Activated T-helper 1 cell treated with anti-CD3 and anti-CD28 coated beads, Interleukin-12 subunit alpha, Interleukin-12 subunit beta, Interleukin-2, Interleukin-4 antibody, amounts not matched to agents 30 ng/mL and 10 ng/mL and 1 ng/mL, durations not matched to agents 14 hours and 24 hours and 36 hours (primary cell): Measurements from ENCODE around the gene TCEA2. TPM values are rescaled to one million over a fixed set of nuclear protein-coding genes. Genes with fewer than 3 reads are reported as not detected.
A peak's percentile ranks its signal among the peaks of the same experiment; 100 is the strongest.

Experiments
- DNase-seq: peaks from one replicate; pipeline ENCODE4 v3.0.0; 2021; ENCODE audit warnings: low spot score
- H3K27ac Mint-ChIP-seq: one replicate; pipeline ENCODE4 v1.8.0; 2021; ENCODE audit warnings: mild to moderate bottlenecking, mixed read lengths
- H3K27me3 Mint-ChIP-seq: one replicate; pipeline ENCODE4 v1.8.0; 2022; ENCODE audit warnings: mild to moderate bottlenecking, moderate library complexity, mixed read lengths; ENCODE audit not compliant: insufficient read depth
- H3K36me3 Mint-ChIP-seq: one replicate; pipeline ENCODE4 v1.8.0; 2021; ENCODE audit warnings: low read depth, mixed read lengths
- H3K4me1 Mint-ChIP-seq: one replicate; pipeline ENCODE4 v1.8.0; 2021; ENCODE audit warnings: low read depth, mixed read lengths
- H3K4me3 Mint-ChIP-seq: one replicate; pipeline ENCODE4 v1.8.0; 2021; ENCODE audit warnings: mild to moderate bottlenecking, moderate library complexity, mixed read lengths
- H3K9me3 Mint-ChIP-seq: one replicate; pipeline ENCODE4 v1.8.0; 2021; ENCODE audit warnings: mixed read lengths
- intact Hi-C: fragments of 100-400 bp; cut with micrococcal nuclease; formaldehyde crosslinking; loops from one replicate; pipeline ENCODE4 v1.15.1; 2024
- total RNA-seq: library from RNA; stranded (reverse); gene quantifications from 2 replicates; pipeline ENCODE4 v1.2.3, GENCODE V29; 2022

Gene TCEA2
- total RNA-seq, 1 donor from 2014 or later, result 33.8 TPM

GRCh38 chr20:64047968-64048401, 15.0 kb upstream of the TCEA2 start:
- intact Hi-C loops, result no loop called here
- no peak for DNase-seq
- Mint-ChIP-seq H3K4me1 (peaks cover 21% of the 10 kb centered on the region), H3K4me3 (peak overlapping the region; percentile 33), H3K9me3 (no peaks in the 10 kb centered on the region), H3K27me3 (peaks cover 25% of the 10 kb centered on the region), H3K27ac (no peak overlapping the region), H3K36me3 (peaks cover 3% of the 10 kb centered on the region)

- intact Hi-C loops, result no loop called here
- H3K27ac Mint-ChIP-seq, result no peak overlapping the region
- H3K4me3 Mint-ChIP-seq, result no peak overlapping the region
- peaks cover 25% of the 10 kb centered on the region for H3K27me3 Mint-ChIP-seq
- DNase-seq, result no peak
- peaks cover 3% of the 10 kb centered on the region for H3K36me3 Mint-ChIP-seq
- no peaks in the 10 kb centered on the region for H3K9me3 Mint-ChIP-seq
- peaks cover 21% of the 10 kb centered on the region for H3K4me1 Mint-ChIP-seq
These were observed 14.5 kb upstream of the TCEA2 start for GRCh38 chr20:64048402-64049044.

DNA sequence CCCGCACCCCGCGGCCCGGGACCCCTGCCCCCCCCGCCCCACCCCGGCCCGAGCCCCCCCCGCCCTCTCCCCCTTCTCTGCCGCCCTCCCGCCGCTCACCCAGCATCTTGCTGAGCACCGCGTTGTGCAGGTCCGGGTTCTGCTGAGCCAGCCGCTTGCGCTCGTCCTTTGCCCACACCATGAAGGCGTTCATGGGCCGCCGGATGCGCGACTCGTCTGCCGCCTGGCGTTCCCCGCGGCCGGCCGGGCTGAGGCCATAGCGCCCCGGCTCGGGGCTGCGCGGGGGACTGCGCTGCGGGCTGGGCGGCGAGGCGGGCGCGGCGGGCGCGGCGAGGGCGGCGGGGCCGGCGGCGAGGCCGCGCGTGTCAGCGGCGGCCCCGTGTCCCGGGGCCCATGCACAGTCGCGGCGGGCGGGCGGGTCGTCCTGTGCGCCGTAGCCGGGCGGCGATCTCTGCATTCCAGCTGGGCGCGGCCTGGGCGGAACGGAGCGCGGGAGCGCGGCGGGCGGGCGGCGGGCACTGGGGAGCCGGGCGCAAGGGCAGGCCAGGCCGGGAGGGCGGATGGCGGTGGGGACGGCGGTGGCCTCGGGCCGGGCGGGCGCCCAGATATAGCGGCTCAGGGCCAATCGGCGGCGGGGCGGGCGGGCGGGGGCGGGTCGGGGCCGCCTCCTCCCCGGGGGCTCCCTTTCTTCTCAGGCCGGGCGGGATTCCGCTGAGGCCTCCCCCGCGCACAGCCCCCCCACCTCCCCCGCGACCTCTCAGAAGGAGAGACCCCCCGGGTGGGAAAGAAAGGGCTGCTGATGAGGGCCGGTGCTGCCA, 13.7 kb upstream of the TCEA2 start, which contains the start of gene SOX18:
SOX18 (minus strand) TSS at position 580 of the 818 bp plus-strand sequence; CDS start at position 457, 123 bp downstream.
- DNase-seq, result no peak
- intact Hi-C loops, result no loop called here
- peak within 1 kb of the TSS; percentile 66 for H3K4me3 Mint-ChIP-seq
- no peak within 1 kb of the TSS for H3K27ac Mint-ChIP-seq
- H3K4me1 Mint-ChIP-seq, result peaks cover 14% of the 10 kb centered on the region
- H3K9me3 Mint-ChIP-seq, result no peaks in the 10 kb centered on the region
- peaks cover 25% of the 10 kb centered on the region for H3K27me3 Mint-ChIP-seq
- peaks cover 3% of the 10 kb centered on the region for H3K36me3 Mint-ChIP-seq

DNA sequence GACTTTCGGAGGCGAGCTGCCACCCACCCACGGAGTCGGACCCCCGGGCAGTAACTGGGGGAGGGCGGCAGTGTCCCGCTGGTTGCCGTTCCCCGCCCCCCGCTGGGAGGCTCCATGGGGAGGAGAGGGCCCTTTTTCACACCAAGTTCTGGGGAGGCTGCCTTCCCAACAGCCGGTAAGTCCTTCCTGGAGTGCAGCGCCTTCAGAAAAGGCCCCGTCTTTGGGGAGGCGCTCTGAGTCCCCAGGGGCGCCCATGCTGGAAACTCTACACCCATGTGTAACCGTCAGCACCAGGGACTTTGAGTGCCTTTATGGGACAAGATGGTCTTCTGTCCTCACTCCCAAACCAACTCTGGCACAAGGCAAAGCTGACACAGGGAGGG, 13.1 kb upstream of the TCEA2 start:
- Mint-ChIP-seq H3K27me3 (peaks cover 25% of the 10 kb centered on the region), H3K4me3 (peak overlapping the region; percentile 30), H3K9me3 (no peaks in the 10 kb centered on the region)

DNA sequence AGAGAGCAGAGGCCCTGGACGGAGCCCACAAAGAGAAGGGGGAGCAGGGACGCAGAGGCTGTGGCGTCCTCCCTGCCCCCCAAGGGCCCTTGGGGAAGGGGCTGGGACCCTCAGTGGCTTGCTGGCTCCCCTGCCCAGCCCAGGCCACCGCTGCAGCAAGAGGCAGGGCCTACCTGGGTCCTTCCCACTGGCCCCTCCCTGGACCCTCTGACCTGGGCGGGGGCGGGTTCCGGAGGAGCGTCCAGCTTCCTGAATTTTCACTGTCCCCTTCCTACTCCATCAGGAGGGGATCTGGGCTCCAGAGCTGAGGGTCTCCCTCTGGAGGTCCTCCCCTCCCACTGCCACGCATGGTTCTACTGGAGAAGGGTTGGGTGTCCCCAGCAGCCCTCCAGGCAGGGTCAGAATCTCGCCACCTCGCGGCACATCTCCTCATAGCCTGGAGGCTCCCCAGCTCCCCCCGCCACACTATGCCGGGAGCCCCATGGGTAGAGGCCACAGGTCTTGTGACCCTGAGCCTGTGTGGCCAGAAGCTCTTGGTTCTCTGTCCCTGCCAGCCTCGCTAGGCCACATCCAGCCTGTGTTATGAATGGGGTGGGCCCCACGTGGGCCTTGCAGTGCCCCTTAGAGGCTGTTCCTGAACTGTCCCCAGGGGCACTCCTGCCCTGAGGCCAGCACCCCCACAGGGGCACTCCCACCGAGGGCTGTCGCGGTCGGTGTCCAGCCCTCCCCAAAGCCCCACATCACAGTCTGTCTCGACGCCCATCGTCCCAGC, 12.6 kb upstream of the TCEA2 start:
- no peaks in the 10 kb centered on the region for H3K9me3 Mint-ChIP-seq
- peaks cover 25% of the 10 kb centered on the region for H3K27me3 Mint-ChIP-seq
- peaks cover 3% of the 10 kb centered on the region for H3K36me3 Mint-ChIP-seq
- no peak overlapping the region for H3K27ac Mint-ChIP-seq
- H3K4me1 Mint-ChIP-seq, result peaks cover 14% of the 10 kb centered on the region
- no peak for DNase-seq
- H3K4me3 Mint-ChIP-seq, result peak overlapping the region; percentile 26
- intact Hi-C loops, result no loop called here

More for the DNA sequence above, 13.1 kb upstream of the TCEA2 start:
- H3K27ac Mint-ChIP-seq, result no peak overlapping the region
- H3K36me3 Mint-ChIP-seq, result peaks cover 3% of the 10 kb centered on the region
- DNase-seq, result no peak
- H3K4me1 Mint-ChIP-seq, result peaks cover 9% of the 10 kb centered on the region
- intact Hi-C loops, result no loop called here

DNA sequence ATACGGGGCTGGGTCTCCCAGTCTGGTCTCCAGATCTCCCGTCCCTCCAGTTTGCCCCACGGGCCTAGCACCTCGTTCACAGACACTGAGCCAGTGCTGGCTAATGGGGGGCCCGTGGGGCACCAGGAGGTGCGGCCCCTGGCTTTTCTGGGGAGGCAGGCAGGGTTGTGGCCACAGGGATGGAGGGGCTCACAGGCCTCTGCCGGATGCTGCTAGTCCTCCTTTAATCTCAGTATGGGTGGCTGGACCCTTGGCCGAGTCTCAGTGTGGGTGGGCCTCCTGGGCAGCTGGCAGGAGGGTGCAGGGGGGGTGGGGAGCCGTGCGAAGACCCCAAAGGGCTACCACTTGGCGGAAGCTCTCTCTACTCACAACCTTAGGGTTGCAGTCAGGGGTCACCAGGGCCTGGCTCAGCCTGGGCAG, 12.0 kb upstream of the TCEA2 start:
- H3K27me3 Mint-ChIP-seq, result peaks cover 22% of the 10 kb centered on the region
- peaks cover 3% of the 10 kb centered on the region for H3K36me3 Mint-ChIP-seq
- no peak overlapping the region for H3K27ac Mint-ChIP-seq
- H3K9me3 Mint-ChIP-seq, result no peaks in the 10 kb centered on the region
- intact Hi-C loops, result no loop called here
- H3K4me3 Mint-ChIP-seq, result no peak overlapping the region
- H3K4me1 Mint-ChIP-seq, result peaks cover 9% of the 10 kb centered on the region
- DNase-seq, result no peak

DNA sequence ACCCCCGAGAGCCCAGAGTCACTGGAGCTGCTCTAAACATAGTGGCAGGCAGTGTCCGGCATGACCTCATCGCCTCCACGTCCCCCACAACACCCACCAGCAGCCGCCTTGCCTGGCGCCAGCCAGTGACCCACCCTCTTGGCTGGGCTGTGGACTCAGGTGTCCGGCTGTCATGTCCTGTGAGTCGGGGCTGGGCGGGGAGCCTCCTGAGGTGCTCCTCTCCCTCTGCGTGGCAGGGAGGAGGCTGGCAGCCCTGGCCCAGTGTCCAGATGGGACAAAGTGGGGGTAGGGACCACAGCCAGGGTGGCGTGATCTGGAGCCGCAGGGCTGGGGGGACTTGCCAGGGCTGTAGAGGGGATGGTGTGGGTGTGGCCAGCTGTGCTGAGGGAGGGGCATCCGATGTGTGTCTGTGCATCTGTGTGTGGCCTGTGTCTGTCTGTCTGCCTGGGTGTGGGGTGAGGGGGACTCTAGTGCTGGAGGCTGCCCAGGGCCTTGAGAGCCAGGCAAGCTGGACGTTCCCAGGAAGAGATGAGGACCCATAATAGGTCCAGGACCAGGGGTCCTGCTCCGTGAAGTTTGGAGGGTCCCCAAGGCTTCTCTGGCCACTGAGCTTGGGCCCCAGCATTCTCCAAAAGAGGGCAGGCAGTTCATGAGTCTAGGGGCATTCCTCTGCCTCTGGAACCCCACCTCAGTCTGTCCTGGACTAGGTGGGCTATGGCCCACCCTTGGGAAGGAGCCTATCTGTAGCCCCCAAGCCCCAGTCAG, 11.3 kb upstream of the TCEA2 start:
- intact Hi-C loops, result no loop called here
- H3K4me3 Mint-ChIP-seq, result no peak overlapping the region
- no peaks in the 10 kb centered on the region for H3K9me3 Mint-ChIP-seq

DNA sequence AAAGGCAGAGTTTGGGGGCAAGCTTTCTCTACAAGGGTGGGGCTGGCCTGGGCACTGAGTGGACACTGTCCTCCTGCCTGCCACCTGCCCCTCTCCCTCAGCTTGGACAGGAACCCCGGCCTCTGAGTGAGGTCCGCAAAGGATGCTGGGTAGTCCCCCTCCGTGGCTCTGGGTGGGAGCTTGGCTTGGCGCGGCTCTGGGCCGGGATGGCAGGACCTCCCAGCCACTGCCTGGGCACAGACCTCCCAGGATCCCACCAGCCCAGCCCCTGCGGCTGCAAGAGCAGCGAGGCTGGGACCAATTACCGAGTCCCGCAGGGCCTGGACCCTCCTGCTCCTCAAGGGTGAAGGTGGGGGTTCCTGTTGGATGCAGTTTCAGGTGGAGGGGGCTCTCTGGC, 10.7 kb upstream of the TCEA2 start:
- Mint-ChIP-seq H3K4me1 (peaks cover 5% of the 10 kb centered on the region), H3K4me3 (no peak overlapping the region), H3K36me3 (no peaks in the 10 kb centered on the region), H3K27ac (no peak overlapping the region), H3K27me3 (peaks cover 10% of the 10 kb centered on the region), H3K9me3 (no peaks in the 10 kb centered on the region)
- intact Hi-C loops, result no loop called here
- DNase-seq, result no peak

More for the DNA sequence above, 11.3 kb upstream of the TCEA2 start:
- H3K4me1 Mint-ChIP-seq, result peaks cover 5% of the 10 kb centered on the region
- peaks cover 16% of the 10 kb centered on the region for H3K27me3 Mint-ChIP-seq
- no peak for DNase-seq
- H3K36me3 Mint-ChIP-seq, result no peaks in the 10 kb centered on the region
- H3K27ac Mint-ChIP-seq, result no peak overlapping the region

DNA sequence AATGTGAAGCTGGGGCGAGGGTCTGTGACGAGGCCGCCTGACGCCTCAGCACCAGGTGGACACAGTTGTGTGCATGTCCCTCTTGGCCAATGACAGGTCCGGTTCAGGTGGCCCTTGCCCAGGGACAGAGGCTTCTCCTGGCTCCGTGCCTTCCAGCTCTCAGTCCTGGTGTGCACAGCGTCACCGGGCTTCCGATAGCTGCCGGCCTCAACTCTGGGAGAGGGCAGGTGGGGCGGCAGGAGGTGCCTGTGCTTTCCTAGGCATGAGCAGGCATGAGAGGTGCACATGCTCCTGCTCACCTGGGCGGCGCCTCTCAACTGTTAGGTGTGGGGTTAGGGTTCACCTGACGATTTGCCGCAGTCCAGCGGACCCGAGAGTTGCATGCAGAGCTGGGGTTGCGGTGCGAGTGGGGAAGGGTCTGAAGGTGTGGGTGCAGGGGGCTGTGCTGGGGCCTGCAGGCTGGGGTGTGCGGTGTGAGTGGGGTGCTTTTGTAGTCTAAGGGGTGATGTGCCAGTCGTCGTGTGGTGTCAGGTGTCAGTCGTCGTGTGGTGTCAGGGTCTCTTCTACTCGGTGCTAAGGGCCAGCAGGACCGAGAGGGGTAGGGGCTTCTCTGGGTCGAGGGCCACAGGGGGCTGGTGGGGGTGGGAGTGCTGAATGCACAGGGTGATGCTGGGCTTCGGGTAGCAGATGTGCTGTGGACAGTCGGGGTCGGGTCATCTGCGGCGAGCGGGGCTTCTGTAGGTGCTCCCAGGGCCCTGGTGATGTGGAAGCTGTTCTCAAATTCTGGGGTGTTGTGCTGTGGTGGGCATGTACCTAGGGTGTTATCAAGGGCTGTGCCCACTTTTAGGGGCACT, 9.8 kb upstream of the TCEA2 start:
- Mint-ChIP-seq H3K27me3 (peaks cover 4% of the 10 kb centered on the region), H3K9me3 (no peaks in the 10 kb centered on the region), H3K4me3 (no peak overlapping the region), H3K27ac (no peak overlapping the region), H3K36me3 (no peaks in the 10 kb centered on the region), H3K4me1 (peaks cover 10% of the 10 kb centered on the region)
- no peak for DNase-seq
- intact Hi-C loops, result no loop called here

GRCh38 chr20:64053841-64054661, 8.9 kb upstream of the TCEA2 start:
- Mint-ChIP-seq H3K36me3 (no peaks in the 10 kb centered on the region), H3K4me1 (peaks cover 16% of the 10 kb centered on the region), H3K27ac (no peak overlapping the region), H3K4me3 (no peak overlapping the region), H3K27me3 (peaks cover 3% of the 10 kb centered on the region), H3K9me3 (no peaks in the 10 kb centered on the region)
- no peak for DNase-seq
- intact Hi-C loops, result no loop called here

- no peak for DNase-seq
- Mint-ChIP-seq H3K27ac (peak overlapping the region; percentile 52), H3K9me3 (no peaks in the 10 kb centered on the region), H3K4me1 (peaks cover 16% of the 10 kb centered on the region), H3K36me3 (no peaks in the 10 kb centered on the region), H3K4me3 (no peak overlapping the region), H3K27me3 (peaks cover 2% of the 10 kb centered on the region)
- intact Hi-C loops, result loop anchor here (5.0 kb wide), 1 partner anchor 268 kb away; no protein-coding TSS in a partner anchor
These were observed 7.6 kb upstream of the TCEA2 start for GRCh38 chr20:64055396-64055892.
